ENCODE measurements around the gene TMEM179B.

DNA sequence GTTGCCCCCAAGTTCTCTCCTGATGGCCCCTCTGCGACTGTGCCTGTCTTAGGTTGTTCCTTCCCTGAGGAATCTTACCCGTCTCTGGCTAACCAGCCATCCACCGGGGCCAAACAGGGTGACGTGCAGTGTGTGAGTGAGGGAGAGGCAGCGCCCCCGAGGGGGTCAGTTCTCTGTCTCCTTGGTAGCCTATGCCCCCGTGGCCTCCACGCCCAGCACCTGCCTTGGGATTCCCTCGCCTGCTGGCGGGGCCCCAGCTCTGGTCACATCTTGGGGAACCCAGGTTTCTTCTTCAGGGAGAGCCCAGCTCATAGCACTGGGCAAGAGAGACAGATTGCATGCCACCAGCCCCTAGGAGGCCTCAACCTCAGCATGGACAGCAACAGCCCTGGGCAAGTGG, 12.3 kb downstream of the TMEM179B start:
- TF ChIP-seq EZH2phosphoT487 (IDR thresholded peaks at IDR 0.05; ENCODE audit: borderline replicate concordance, low read length), result no peak
- TF ChIP-seq, protein P1, sequence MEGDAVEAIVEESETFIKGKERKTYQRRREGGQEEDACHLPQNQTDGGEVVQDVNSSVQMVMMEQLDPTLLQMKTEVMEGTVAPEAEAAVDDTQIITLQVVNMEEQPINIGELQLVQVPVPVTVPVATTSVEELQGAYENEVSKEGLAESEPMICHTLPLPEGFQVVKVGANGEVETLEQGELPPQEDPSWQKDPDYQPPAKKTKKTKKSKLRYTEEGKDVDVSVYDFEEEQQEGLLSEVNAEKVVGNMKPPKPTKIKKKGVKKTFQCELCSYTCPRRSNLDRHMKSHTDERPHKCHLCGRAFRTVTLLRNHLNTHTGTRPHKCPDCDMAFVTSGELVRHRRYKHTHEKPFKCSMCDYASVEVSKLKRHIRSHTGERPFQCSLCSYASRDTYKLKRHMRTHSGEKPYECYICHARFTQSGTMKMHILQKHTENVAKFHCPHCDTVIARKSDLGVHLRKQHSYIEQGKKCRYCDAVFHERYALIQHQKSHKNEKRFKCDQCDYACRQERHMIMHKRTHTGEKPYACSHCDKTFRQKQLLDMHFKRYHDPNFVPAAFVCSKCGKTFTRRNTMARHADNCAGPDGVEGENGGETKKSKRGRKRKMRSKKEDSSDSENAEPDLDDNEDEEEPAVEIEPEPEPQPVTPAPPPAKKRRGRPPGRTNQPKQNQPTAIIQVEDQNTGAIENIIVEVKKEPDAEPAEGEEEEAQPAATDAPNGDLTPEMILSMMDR (IDR thresholded peaks at IDR 0.05; ENCODE audit: low read depth, low read length, poor library complexity, severe bottlenecking), result no peak

Data from DOHH2 (cell line).